Endometrial microvascular endothelial cells (primary cell): ENCODE results near the gene MTA1. TPM values are rescaled to one million over a fixed set of nuclear protein-coding genes. Genes with fewer than 3 reads are reported as not detected.

Experiments used
- in situ Hi-C: cut with HindIII; loops from 2 replicates; pipeline ENCODE4 v1.10.0; 2017; ENCODE audit warnings: low sequenced_read_pairs, low pct_unique_long_range_greater_than_20kb; ENCODE audit errors: inconsistent ontology term
- total RNA-seq: library from RNA; depleted of rRNA; stranded (reverse); fragments of >200 nt; gene quantifications from one replicate; pipeline ENCODE4 v1.2.3, GENCODE V29; 2015; ENCODE audit errors: inconsistent ontology term

MTA1 gene
- total RNA-seq: 54.6 TPM

DNA sequence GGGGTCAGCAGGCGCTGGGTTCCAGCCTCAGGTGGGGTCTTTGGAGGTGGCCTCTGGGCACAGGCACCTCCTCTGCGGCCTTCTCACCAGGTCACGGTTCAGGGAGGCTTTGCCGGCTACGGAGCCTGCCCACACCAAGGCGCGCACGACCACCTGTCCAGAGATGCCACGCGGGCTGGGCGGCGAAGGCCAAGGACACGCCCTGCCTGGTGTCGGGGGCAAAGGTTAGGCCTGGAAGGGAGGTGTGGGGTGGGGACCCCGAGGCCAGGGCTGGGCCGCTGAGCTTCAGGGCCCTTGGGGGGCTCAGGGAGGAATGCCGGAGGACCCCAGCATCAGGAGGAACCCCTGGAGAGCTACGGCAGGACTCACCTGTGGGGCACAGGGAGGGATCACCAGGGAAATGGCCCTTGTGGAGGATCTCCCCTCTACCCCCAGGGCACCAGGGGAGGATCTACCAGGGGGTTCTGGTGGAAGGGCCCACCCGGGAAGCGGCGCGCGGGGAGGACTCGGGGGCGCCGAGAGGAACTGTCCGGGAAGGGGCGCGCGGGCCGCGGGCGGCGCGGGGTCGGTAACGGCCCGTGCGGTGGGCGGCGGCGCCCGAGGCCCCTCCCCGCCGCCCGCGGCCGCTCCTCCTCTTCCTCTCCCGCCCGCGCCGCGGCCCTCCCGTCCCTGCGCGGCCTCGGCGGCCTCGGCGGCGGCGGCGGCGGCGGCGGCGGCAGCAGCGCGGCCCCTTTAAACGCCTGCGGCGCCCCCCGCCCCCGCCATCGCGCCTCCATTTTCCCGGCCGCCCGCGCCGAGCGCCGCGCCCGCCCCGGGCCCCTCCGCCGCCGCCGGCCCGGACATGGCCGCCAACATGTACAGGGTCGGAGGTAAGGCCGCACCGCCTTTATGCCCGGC lies at the start of gene MTA1:
Gene MTA1, plus strand, starts transcription at position 633 of the 897 bp plus-strand sequence. Its CDS starts 209 bp downstream, at position 842.
- in situ Hi-C loops: no loop called here

DNA sequence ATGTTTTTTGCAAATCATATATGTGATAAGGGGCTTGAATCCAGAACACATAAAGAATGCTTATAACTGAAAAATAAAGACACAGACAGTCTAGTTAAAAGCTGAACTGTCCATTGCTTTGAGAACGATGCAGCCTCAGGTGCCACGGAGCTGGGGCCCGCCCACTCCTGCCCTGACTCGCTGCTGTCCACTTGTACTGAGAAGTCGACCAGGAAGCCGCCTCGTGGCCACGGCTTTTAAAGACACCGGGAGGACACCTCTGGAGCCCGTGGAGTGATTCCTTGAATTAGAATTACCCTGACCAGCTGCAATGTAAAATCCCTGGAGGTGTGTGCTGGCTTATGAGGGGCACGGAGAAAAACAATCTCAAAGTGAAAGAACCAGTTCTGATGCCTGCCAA lies 45.2 kb upstream of the MTA1 start:
- in situ Hi-C loops: no loop called here

DNA sequence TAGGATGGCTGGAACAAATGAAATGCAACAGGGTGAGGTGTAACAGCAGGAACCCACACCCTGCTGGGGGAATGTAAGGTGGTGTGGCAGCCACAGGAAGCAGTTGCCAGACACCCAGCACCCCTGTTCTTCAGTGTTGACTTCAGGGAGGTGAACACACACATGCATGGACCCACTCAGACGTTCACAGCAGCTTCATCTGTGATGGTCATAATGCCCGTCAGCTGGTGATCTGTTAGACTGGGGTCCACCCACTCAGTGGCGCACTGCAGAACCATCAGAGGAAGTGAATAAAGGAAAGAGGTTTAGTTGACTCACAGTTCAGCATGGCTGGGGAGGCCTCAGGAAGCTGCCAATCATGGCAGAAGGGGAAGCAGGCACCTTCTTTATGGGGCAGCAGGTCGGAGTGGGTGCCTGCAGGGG lies 44.0 kb upstream of the MTA1 start:
- in situ Hi-C loops: no loop called here

DNA sequence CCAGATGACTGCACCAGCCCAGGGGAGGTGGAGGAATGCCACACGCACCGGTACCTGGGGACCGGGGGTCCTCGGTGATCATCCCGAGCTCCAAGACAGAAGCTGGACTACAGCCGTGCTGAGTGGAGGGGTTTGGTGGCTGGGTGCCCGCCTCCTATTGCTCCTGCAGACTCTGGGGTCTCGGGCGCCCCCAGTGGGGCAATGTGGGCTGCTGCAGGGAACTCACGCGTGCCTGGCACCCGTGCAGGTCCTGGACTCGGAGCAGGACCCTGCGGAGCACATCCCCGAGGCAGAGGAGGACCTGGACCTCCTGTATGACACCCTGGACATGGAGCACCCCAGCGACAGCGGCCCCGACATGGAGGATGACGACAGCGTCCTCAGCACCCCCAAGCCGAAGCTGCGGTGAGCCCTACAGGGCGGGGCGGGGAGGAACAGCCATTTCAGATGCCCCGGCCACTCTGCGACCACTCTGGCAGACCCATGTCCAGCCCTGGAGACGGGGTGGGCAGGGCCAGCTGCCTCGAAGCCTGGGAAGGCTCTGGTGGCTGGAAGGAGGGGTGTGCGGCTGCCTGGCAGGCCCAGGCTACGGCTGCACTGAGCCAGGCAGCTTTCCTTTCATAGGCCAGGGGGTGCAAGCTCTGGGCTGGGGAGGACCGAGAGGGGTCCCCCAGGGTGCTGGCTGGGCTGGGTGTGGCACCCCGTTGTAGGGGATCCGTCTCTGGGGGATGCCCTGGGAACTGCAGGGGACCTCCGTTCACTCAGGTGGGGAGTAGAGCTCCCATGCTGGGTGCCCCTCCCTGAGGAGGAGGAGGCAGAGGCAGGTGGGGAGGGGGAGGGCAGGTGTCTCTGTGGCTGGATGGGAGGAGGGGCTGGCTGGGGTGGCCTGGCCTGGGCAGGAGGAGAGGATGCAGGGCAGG lies 42.8 kb upstream of the MTA1 start:
- in situ Hi-C loops: no loop called here

DNA sequence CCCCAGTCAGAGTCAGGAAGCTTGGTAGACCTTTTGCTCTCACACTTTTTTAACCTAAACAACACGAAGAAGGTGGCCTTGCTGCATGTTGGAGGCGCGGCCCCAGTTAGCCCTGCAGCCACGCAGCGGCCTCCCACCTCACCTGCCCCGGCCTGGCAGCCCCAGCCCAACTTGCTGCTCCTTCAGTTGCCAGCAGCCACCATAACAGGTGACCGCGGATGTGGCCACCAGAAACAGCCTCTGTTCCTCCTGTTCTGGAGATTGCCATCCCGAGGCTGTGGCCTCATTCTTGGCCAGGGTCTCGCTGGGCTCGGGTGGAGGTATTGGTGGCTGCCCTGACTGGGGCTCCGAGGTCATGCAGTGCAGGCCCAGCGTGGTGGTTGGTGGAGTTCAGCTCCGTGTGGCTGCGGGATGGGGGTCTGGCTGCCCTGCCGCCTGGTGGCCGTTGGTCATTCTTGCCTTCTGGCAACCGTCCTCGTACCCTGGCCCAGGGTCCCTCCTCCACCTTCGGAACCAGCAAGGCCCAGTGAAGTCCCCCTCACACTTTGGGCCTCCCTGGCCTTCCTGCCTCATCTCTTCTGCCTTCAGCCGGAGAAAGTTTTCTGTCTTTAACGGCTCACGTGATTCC lies 42.0 kb upstream of the MTA1 start:
- in situ Hi-C loops: no loop called here

DNA sequence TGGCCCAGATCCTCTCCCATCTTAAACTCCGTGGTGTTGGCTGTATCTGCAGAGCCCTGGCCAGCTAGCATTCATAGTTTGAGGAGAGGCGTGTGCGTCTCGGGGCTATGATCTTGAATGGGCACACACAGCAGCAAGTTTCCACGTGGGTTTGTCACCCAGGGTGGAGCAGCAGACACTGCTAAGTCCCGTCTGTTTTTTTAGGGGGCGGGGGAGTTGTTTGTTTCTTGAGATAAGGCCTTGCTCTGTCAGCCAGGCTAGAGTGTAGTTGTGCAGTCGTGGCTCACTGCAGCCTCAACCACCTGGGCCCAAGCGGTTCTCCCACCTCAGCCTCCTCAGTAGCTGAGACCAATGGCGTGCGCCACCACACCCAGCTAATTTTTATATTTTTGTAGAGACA lies 41.4 kb upstream of the MTA1 start:
- in situ Hi-C loops: no loop called here

DNA sequence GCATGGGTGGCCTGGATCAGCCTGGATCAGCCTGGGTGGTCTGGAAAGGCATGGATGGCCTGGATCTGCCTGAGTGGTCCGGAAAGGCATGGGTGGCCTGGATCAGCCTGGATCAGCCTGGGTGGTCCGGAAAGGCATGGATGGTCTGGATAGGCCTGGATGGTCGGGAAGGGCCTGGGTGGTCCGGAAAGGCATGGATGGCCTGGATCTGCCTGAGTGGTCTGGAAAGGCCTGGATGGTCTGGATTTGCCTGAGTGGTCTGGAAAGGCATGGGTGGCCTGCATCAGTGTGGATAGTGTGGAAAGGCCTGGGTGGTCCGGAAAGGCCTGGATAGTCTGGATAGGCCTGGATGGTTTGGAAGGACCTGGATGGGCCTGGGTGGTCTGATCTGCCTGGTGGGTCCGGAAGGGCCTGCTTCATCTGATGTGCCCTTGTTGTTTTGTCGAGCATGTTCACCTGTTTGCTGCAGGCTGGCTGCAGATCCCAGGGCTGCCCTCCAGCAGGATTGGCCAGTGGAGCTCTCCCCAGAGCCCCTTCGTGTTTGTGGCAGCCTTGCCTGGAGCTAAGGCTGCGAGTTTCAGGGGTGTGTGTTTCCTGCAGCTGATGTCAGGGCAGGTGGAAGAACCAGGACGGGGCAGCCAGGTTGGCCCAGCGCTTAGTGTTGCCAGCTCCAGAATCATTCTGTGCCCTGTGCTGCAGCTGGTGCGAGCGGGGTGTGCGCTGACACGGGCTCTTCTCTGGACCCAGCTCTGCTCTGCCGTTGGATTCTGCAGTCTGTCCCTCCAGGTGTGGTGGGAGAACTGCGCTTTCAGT lies 40.5 kb upstream of the MTA1 start:
- in situ Hi-C loops: no loop called here

DNA sequence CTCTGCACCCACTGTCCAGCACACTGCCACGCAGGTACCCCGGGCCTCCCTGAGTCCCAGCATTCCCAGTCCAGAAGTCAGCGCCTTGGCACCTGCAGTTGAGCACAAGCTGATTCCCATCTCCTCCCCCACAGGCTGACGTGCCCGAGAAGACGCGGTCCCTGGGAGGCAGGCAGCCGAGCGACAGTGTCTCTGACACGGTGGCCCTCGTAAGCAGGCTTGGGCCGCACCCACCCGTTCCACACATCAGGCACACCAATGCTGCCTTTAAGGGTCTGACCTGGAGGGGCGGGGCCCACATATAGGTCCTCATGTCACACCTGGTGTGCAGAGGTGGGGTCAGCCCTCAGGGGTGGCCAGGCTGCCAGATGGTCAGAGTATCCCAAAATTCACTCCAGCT lies 39.7 kb upstream of the MTA1 start:
- in situ Hi-C loops: no loop called here

DNA sequence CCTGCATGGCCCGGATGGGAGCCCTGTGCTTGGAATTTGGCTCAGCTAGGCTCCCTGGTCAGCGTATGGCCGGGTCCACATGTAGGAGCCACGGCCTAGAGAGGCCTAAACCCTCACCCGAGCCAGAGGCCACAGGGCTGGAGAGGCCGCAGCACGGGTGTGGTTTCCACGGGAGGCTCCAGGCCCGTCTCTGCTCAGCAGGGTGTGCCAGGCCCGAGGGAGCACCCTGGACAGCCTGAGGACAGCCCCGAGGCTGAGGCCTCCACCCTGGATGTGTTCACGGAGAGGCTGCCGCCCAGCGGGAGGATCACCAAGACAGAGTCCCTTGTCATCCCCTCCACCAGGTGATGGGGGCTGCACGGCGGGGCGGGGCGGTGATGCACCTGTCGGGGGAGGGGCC lies 38.9 kb upstream of the MTA1 start:
- in situ Hi-C loops: no loop called here

DNA sequence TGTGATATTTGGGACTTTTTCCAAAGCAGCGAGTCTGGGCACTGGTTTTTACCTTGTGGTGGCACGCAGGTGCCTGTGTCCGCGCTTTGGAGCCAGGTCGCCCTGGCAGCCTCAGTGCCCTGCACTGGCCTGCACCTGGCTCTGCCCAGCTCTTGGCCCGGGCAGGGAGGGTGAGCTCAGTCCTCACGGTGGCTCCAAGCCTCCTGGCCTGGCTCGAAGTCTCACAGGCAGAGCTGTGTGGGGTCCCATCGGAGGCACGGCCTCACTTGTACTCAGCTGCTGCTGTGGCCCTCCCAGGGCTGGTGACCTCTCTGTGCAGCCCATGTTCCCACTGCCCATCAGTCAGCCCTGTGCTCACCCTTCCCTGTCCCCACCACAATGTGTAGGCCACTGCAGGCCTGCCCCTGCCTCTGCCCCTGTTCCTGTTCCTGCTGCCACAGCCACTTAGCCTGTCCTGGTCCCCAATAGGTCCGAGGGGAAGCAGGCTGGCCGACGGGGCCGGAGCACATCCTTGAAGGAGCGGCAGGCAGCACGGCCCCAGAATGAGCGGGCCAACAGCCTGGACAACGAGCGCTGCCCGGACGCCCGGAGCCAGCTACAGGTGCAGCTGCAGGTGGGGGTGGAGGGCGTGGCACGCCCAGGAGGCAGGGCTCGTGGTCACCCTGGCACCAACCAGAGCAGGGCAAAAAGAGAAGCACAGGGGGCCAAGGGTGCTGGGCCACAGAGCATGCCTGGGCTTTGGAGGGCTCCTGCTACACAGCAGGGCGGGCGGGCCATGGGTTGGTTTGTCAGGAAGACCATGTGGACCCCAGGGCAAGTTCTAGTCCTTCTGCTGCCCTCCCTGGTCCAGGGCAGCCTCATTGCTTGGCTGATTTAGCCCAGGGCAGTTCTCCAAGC lies 37.9 kb upstream of the MTA1 start:
- in situ Hi-C loops: no loop called here

DNA sequence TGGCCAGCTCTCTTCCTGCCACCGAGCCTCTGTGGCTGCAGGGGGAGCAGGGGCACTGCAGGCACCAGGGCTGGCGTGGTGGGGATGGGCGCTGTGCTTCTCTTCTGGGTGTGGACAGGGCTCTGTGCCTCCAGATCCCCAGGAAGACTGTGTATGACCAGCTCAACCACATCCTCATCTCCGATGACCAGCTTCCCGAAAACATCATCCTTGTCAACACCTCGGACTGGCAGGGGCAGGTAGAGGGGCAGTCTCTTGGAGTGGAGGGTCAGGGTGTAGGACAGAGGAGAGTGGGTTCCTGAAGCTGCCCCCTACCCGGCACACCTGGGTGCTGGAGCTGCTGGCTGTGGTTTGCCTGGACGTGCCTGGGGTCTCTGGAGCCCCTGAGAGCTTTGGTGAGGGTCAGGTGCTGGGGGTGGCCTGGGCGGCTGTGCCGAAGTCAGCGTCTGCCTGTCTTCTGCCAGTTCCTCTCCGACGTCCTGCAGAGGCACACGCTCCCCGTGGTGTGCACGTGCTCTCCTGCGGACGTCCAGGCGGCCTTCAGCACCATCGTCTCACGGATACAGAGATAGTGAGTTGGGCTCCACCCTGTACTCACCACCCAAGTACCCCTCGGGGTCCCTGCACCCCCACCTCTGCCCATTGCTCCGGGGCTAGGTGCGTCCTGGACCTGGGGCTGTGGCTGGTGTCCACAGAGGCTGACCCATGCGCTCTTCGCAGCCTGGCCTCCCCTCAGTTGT lies 37.1 kb upstream of the MTA1 start:
- in situ Hi-C loops: no loop called here

DNA sequence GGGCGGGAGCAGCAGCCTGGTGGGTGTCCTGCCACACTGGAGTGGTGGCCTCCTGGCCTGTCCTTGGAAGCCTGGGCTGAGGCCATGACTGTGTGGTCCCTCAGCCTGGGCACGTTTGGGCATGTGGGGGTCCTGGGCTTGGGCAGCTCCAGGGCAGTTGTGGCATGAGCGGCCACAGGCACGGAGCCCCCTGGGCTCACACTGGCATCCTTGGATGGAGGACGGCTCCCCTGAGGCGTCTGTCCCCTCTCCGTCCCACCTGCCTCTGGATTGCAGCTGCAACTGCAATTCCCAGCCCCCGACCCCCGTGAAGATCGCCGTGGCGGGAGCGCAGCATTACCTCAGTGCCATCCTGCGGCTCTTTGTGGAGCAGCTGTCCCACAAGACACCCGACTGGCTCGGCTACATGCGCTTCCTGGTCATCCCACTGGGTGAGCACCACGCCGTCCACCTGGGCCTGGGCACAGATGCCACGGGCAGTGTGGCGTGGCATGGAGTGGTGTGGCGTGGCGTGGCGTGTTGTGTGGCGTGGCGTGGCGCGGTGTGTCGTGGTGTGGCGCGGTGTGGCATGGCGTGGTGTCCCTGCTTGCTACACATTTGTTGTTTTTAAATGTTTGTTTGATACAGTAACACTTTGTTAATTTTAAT lies 36.4 kb upstream of the MTA1 start:
- in situ Hi-C loops: no loop called here

DNA sequence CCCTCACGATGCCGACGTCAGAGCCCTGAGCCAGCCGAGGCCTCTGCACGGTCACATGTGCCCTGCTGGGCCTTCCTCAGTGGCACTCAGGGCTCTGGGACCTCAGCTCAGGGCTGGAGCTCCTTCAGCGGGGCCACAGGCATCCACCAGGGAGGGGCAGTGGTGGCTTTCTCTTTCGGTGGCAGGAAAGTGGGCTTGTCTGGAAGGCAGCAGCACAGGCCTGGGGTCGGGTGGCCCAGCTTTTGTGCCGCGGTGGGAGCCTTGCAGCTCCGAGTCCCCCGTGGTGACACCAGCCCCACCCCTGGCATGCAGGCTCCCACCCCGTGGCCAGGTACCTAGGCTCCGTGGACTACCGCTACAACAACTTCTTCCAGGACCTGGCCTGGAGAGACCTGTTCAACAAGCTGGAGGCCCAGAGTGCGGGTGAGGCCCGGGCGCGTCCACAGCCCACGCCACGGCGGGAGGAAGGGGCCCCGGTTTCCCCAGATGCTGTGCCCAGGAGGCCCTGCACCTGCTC lies 35.5 kb upstream of the MTA1 start:
- in situ Hi-C loops: no loop called here

DNA sequence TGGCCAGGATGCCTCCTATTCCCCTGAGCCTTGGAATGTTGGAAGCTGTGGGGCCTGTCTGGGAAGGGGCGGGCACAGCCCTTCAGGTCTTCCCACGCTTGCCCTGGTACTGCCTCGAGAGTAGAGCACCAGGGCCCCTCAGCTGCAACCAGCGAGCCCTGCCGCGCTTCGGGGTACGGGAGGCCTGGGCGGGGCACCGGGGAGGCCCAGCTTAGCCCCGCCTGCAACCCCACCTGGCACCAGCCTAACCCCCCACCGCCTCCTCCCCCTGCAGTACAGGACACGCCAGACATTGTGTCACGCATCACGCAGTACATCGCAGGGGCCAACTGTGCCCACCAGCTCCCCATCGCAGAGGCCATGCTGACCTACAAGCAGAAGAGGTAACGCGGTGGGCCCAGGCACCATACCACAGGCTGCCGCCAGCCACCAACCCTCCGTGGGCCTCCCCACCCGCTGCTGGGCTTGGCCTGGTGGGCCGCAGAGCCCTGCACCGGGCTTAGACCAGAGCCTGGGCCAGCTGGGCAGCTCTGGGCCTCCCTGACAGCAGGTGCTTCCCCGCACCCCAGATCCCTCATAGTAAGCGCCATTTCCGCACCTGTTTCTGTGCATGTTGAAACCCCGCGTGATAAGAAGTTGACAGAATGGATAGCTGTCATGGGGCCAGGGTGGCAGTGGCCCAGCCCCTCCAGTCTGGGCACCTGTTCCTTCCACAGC lies 34.9 kb upstream of the MTA1 start:
- in situ Hi-C loops: no loop called here

DNA sequence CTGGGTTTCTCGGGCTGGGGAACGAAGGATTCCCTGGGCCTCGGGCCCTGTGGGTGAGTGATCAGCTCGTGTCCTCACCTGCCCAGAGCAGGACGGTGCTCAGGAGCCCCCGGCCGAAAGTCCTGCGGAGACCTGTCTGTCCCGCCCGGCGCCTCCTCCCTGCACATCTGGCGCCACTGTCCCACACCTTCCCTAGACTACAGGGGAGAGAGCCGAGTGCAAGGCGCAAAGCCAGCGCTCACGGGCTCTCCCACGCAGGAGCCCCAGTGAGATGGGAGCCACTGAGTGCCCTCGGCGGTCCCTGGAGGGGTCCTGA lies 34.3 kb upstream of the MTA1 start:
- in situ Hi-C loops: no loop called here
